Thoracic aorta (tissue), 2 donors: ENCODE measurements around the gene AJM1. TPM values are rescaled to one million over a fixed set of nuclear protein-coding genes. Genes with fewer than 3 reads are reported as not detected.

ENCODE experiments used
- ATAC-seq: fragments of 150-250 bp; one replicate; pipeline ENCODE4 v1.8.0; 2017; ENCODE audit warnings: low read depth; ENCODE audit not compliant: insufficient number of reproducible peaks, low FRiP score
- DNase-seq: peaks from one replicate; pipeline ENCODE4 v3.0.0-alpha.2; 2020; ENCODE audit warnings: low spot score
- H3K27ac ChIP-seq, 2 donors: fragments of 200-600 bp; sonication (generic); 1 replicate in 1 of 2; 2 replicates in 1 of 2; pipeline ENCODE4 v1.5.1; 2016; ENCODE audit warnings: mild to moderate bottlenecking in 2 of 2, moderate library complexity in 2 of 2
- H3K27me3 ChIP-seq: fragments of 200-600 bp; sonication (generic); replicated peaks from 2 replicates; pipeline ENCODE4 v1.6.0; 2016; ENCODE audit warnings: mild to moderate bottlenecking; ENCODE audit not compliant: insufficient read depth
- H3K36me3 ChIP-seq: fragments of 200-600 bp; sonication (generic); one replicate; pipeline ENCODE4 v1.5.1; 2016
- H3K4me1 ChIP-seq, 2 donors: fragments of 200-600 bp; sonication (generic); 1 replicate in 1 of 2; 2 replicates in 1 of 2; pipeline versions ENCODE4 v1.5.1 to v1.6.0; 2016; ENCODE audit warnings: low read depth in 2 of 2, mild to moderate bottlenecking in 1 of 2; ENCODE audit not compliant: control insufficient read depth in 1 of 2
- H3K4me3 ChIP-seq: fragments of 200-600 bp; sonication (generic); 2 replicates; pipeline ENCODE4 v1.5.1; 2016; ENCODE audit warnings: mild to moderate bottlenecking
- H3K9me3 ChIP-seq: fragments of 200-600 bp; sonication (generic); 2 replicates; pipeline ENCODE4 v1.5.1; 2016
- CTCF ChIP-seq: fragments of 200-600 bp; sonication (generic); IDR thresholded peaks from one replicate; pipeline ENCODE4 v1.5.1; 2019; ENCODE audit warnings: antibody characterized with exemption
- total RNA-seq, 2 donors: library from RNA; depleted of rRNA; stranded (reverse); fragments of >200 nt; gene quantifications; one replicate each; pipeline versions ENCODE4 v1.1.0 to v1.2.3, GENCODE V29; 2016

AJM1 gene
- total RNA-seq, 2 donors from 2014 or later, result 7.3 to 9.2 TPM

GRCh38 chr9:136806067-136806466 lies 36.2 kb upstream of the AJM1 start:
- Histone ChIP-seq H3K4me1 (peaks cover 24 to 36% of the 10 kb centered on the region in 2 donors), H3K4me3 (no peak overlapping the region), H3K27me3 (no peaks in the 10 kb centered on the region), H3K36me3 (no peaks in the 10 kb centered on the region), H3K27ac (no peak overlapping the region), H3K9me3 (no peaks in the 10 kb centered on the region)
- TF ChIP-seq CTCF, result no peak
- no peak for ATAC-seq
- DNase-seq, result no peak

- DNase-seq (no peak), ATAC-seq (no peak)
- no peak for TF ChIP-seq CTCF
- no peaks in the 10 kb centered on the region for H3K9me3 ChIP-seq
- peak overlapping the region in 1 of 2 donors; percentile 63 for H3K27ac ChIP-seq
- no peaks in the 10 kb centered on the region for H3K36me3 ChIP-seq
- H3K4me3 ChIP-seq, result peak overlapping the region; percentile 99
- H3K27me3 ChIP-seq, result no peaks in the 10 kb centered on the region
- peaks cover 24 to 36% of the 10 kb centered on the region in 2 donors for H3K4me1 ChIP-seq
Measured at GRCh38 chr9:136806631-136807201, 35.6 kb upstream of the AJM1 start.

- Histone ChIP-seq H3K36me3 (no peaks in the 10 kb centered on the region), H3K27me3 (no peaks in the 10 kb centered on the region), H3K4me1 (peaks cover 24 to 36% of the 10 kb centered on the region in 2 donors), H3K9me3 (no peaks in the 10 kb centered on the region), H3K27ac (peak within 1 kb of the TSS; percentile 63 to 75), H3K4me3 (peak within 1 kb of the TSS; percentile 99)
- peak; percentile 73 for ATAC-seq
- no peak for DNase-seq
- no peak for TF ChIP-seq CTCF
Measured at GRCh38 chr9:136807281-136808074, 34.8 kb upstream of the AJM1 start, which contains the start of gene RABL6. Gene RABL6, plus strand, starts transcription at chr9:136807948. Its CDS starts 249 bp downstream, at chr9:136808197.

GRCh38 chr9:136808075-136808805 lies 34.0 kb upstream of the AJM1 start:
- peak overlapping the region; percentile 34 to 57 for H3K27ac ChIP-seq
- no peaks in the 10 kb centered on the region for H3K27me3 ChIP-seq
- H3K36me3 ChIP-seq, result no peaks in the 10 kb centered on the region
- DNase-seq, result no peak
- H3K9me3 ChIP-seq, result no peaks in the 10 kb centered on the region
- H3K4me3 ChIP-seq, result peak overlapping the region; percentile 99
- no peak for TF ChIP-seq CTCF
- ATAC-seq, result no peak
- H3K4me1 ChIP-seq, result peaks cover 24 to 36% of the 10 kb centered on the region in 2 donors

- Histone ChIP-seq H3K9me3 (no peaks in the 10 kb centered on the region), H3K36me3 (no peaks in the 10 kb centered on the region), H3K4me1 (peaks cover 24 to 36% of the 10 kb centered on the region in 2 donors), H3K27me3 (no peaks in the 10 kb centered on the region), H3K4me3 (peak overlapping the region; percentile 99), H3K27ac (no peak overlapping the region)
- ATAC-seq (no peak), DNase-seq (no peak)
- TF ChIP-seq CTCF, result no peak
Measured at GRCh38 chr9:136808806-136809158, 33.5 kb upstream of the AJM1 start.
